ENCODE measurements around the gene MEX3D. TPM values are rescaled to one million over a fixed set of nuclear protein-coding genes. Genes with fewer than 3 reads are reported as not detected.

The MEX3D gene
- polyA plus RNA-seq, 2 of the 4 experiments (the other 2 are of a cell fraction), result 2.1 to 7.1 TPM

DNA sequence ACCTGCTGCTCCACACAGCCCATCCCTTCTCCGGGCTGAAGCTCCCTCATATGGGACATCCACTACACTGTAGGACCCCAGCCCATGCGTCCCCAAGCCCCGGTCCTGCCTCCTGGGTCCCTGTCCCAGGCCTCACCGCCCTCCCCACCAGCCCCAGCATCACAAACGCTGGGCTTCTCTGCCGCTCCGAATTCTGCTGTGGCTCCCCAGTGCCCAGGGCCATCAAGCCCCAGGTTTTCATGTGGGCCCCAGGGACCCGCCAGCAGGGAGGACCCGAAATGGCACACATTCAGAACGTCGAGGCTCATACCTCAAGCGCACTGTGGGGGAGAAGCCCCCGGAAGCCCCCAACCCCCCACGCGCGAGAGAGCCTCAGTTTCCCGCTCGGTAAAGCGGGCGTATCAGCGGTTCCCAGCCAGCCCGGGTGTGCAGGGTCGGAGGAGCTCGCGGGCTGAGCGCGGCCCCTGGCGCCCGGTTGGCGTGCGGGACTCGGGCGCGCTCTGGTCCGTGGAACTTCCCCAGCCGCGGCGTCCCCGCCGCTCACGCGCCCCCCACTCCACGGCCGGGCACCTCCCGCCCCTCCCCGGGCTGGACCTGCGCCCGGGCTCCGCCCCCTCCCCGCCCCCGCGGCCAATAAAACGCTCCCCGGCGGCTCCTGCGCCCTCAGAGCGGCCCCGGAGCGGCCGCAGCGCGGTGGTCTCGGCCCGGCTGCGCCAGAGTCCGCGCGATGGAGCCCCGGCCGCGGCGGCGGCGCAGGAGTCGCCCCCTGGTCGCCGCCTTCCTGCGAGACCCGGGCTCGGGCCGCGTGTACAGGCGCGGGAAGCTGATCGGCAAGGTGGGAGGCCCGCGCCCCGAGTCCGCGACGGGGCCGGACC is 44.5 kb downstream of the MEX3D start, which contains the start of gene PLK5:
Gene PLK5, plus strand, starts transcription at position 666 of the 875 bp plus-strand sequence. CDS start 2,920 bp downstream, outside the sequence.
- no peaks in the 10 kb centered on the region for H3K4me1 ChIP-seq
- no peak for DNase-seq (ENCODE audit: low read depth in 1 of 2, low spot score in 1 of 2)
- ChIA-PET POLR2A (no interaction called here), CTCF (interaction anchor here (1.0 to 1.7 kb wide), 2 partner anchors 23 to 78 kb away, joined by 3 to 7 read pairs; no protein-coding TSS in a partner anchor)
- no peaks in the 10 kb centered on the region for H3K9me3 ChIP-seq
- no peak within 1 kb of the TSS for H3K27ac ChIP-seq
- TF ChIP-seq ZNF302 (CRISPR knock-in tag; IDR thresholded peaks at IDR 0.05), result no peak
- H3K4me2 ChIP-seq, result peak within 1 kb of the TSS; percentile 30; the same call in 1 of the 3 replicates
- no peak for ATAC-seq
- FAIRE-seq, result no peak
- no peak within 1 kb of the TSS for H3K4me3 ChIP-seq
- WGBS (ENCODE audit: missing lambda C conversion rate), result 85% methylated on average over 20 of the region's 92 CpGs

DNA sequence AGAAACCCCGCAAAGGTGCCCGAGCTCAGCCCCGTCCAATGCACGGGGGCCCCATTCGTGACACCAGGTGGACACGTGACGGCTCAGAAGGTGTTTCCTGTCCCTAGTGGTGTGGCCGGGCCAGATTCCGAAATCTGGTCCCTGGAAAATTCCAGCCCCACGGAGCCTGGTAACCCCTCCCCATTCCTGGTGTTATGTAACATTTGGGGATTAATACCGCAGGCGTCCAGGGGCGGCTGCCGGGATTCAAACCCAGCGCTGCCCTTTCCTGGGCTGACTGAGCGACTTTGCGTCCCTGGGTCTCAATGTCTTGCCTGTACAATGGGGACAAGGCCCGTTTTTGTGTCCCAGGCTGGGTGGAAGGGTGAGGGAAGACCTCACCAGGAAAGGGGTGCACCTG is 45.3 kb downstream of the MEX3D start:
- ATAC-seq (no peak), DNase-seq (ENCODE audit: low read depth in 1 of 2, low spot score in 1 of 2) (no peak), FAIRE-seq (no peak)
- Histone ChIP-seq H3K4me1 (no peaks in the 10 kb centered on the region), H3K4me3 (no peak overlapping the region), H3K9me3 (no peaks in the 10 kb centered on the region), H3K27ac (no peak overlapping the region), H3K4me2 (no peak overlapping the region)
- ChIA-PET POLR2A (no interaction called here), CTCF (interaction anchor here (1.0 to 1.7 kb wide), 2 partner anchors 24 to 77 kb away, joined by 3 to 7 read pairs; no protein-coding TSS in a partner anchor)
- no peak for TF ChIP-seq CEBPB (IDR thresholded peaks at IDR 0.05)
- no peak for TF ChIP-seq TFCP2L1 (CRISPR knock-in tag; IDR thresholded peaks at IDR 0.05)
- no peak for TF ChIP-seq RAD21 (conservative IDR thresholded peaks at IDR 0.05 in 1 of 2, IDR thresholded peaks at IDR 0.05 in 1 of 2)
- TF ChIP-seq, protein P1, sequence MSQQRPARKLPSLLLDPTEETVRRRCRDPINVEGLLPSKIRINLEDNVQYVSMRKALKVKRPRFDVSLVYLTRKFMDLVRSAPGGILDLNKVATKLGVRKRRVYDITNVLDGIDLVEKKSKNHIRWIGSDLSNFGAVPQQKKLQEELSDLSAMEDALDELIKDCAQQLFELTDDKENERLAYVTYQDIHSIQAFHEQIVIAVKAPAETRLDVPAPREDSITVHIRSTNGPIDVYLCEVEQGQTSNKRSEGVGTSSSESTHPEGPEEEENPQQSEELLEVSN (IDR thresholded peaks at IDR 0.05; ENCODE audit: borderline replicate concordance, low read depth), result no peak
- no peak for TF ChIP-seq ZFP36 (IDR thresholded peaks at IDR 0.05; ENCODE audit: borderline replicate concordance, partially characterized antibody)
- TF ChIP-seq, protein P2, sequence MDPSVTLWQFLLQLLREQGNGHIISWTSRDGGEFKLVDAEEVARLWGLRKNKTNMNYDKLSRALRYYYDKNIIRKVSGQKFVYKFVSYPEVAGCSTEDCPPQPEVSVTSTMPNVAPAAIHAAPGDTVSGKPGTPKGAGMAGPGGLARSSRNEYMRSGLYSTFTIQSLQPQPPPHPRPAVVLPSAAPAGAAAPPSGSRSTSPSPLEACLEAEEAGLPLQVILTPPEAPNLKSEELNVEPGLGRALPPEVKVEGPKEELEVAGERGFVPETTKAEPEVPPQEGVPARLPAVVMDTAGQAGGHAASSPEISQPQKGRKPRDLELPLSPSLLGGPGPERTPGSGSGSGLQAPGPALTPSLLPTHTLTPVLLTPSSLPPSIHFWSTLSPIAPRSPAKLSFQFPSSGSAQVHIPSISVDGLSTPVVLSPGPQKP (IDR thresholded peaks at IDR 0.05; ENCODE audit: low read depth, low read length), result no peak
- no peak for TF ChIP-seq ESRRA (IDR thresholded peaks at IDR 0.05; ENCODE audit: borderline replicate concordance, low read length)
- TF ChIP-seq RNF2 (IDR thresholded peaks at IDR 0.05; ENCODE audit: borderline replicate concordance, low read depth), result no peak
- TF ChIP-seq KDM1A (IDR thresholded peaks at IDR 0.05; ENCODE audit: low read depth), result no peak
- no peak for TF ChIP-seq POLR2AphosphoS2 (conservative IDR thresholded peaks at IDR 0.05; ENCODE audit: low read length)
- 38% methylated on average over 4 of the region's 18 CpGs for WGBS (ENCODE audit: missing lambda C conversion rate)

DNA sequence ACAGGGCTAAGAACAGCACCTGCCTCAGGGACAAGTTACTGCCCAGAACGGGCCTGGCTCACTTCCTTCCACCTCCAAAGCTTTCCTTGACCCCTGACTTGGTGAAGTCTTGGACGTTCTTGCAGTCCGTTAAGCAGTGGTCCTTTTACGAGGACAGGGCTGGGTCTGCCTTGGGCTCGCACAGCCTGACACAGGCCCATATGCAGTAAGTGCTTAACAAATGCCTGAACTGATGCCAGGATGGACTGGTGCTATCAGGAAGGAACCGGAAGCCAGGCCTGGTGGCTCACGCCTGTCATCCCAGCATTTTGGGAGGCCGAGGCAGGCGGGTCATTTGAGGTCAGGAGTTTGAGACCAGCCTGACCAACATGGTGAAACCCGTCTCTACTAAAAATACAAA is 46.1 kb downstream of the MEX3D start:
- CTCF ChIA-PET, result interaction anchor here (1.4 to 1.7 kb wide), 2 partner anchors 24 to 150 kb away, joined by 5 to 7 read pairs; no protein-coding TSS in a partner anchor
- WGBS (ENCODE audit: missing lambda C conversion rate), result 82% methylated on average over 8 of the region's 10 CpGs
- no peak overlapping the region for H3K4me3 ChIP-seq

DNA sequence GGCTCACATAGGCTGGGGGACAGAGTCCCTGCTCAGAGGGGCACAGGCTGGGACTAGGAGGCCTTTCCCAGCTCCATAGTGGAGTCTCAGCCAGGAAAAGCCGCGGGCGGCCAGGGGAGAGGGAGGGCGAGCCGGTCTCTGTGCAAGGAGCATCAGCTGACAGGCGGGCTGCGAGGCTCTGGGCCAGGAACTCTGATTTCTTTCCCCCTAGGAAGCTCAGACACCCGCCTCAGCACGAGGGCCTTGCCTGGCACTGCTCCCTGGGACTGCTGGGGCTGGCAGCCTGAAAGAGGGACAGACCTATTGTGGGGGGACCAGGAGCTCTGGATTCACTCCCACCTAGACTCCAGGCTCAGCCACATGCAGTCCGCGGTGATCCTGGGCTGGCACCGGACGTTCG is 46.5 kb downstream of the MEX3D start:
- Histone ChIP-seq H3K4me1 (no peaks in the 10 kb centered on the region), H3K4me3 (no peak overlapping the region), H3K4me2 (no peak overlapping the region), H3K27ac (no peak overlapping the region), H3K9me3 (no peaks in the 10 kb centered on the region)
- TF ChIP-seq MYC (IDR thresholded peaks at IDR 0.05; ENCODE audit: borderline replicate concordance, low read length), result no peak
- no peak for TF ChIP-seq ZC3H11A (IDR thresholded peaks at IDR 0.05)
- no peak for TF ChIP-seq FOSB (CRISPR knock-in tag; IDR thresholded peaks at IDR 0.05)
- no peak for TF ChIP-seq NR3C1 (IDR thresholded peaks at IDR 0.05)
- TF ChIP-seq RFX5 (IDR thresholded peaks at IDR 0.05), result no peak
- TF ChIP-seq FOSL2 (IDR thresholded peaks at IDR 0.05), result no peak
- no peak for TF ChIP-seq FOSL2 (CRISPR knock-in tag; IDR thresholded peaks at IDR 0.05)
- DNase-seq (ENCODE audit: low read depth in 1 of 2, low spot score in 1 of 2), result no peak
- WGBS (ENCODE audit: missing lambda C conversion rate), result 85% methylated on average over 11 of the region's 14 CpGs
- FAIRE-seq, result no peak
- CTCF ChIA-PET, result interaction anchor here (0.6 to 1.7 kb wide), 3 partner anchors 25 to 304 kb away, joined by 3 to 7 read pairs (median 5); no protein-coding TSS in a partner anchor
- POLR2A ChIA-PET, result no interaction called here
- peak; percentile 8 to 35; a peak in 3 of 6 replicates for ATAC-seq

More for the DNA sequence above, 46.1 kb downstream of the MEX3D start:
- no peaks in the 10 kb centered on the region for H3K9me3 ChIP-seq
- no peaks in the 10 kb centered on the region for H3K4me1 ChIP-seq
- DNase-seq (ENCODE audit: low read depth in 1 of 2, low spot score in 1 of 2), result no peak
- H3K27ac ChIP-seq, result no peak overlapping the region
- POLR2A ChIA-PET, result no interaction called here
- ATAC-seq, result no peak; a peak in 1 of 6 replicates
- FAIRE-seq, result no peak
- TF ChIP-seq, protein P3, sequence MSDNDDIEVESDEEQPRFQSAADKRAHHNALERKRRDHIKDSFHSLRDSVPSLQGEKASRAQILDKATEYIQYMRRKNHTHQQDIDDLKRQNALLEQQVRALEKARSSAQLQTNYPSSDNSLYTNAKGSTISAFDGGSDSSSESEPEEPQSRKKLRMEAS (IDR thresholded peaks at IDR 0.05), result no peak
- no peak overlapping the region for H3K4me2 ChIP-seq

Data from A549 (cell line).